AG10803 (cell line): Measurements from ENCODE around the gene MED9.

Source experiments
- DNase-seq: peaks from one replicate; pipeline ENCODE4 v3.0.0; 2010; ENCODE audit warnings: low read depth
- H3K4me3 ChIP-seq: 2 replicates; pipeline ENCODE4 v1.5.1; 2011; ENCODE audit warnings: mild to moderate bottlenecking, low read length, control low read depth
- TF ChIP-seq, protein P1 (sequence below): conservative IDR thresholded peaks from 2 replicates; pipeline ENCODE4 v1.5.1; 2011; ENCODE audit warnings: mild to moderate bottlenecking, low read length, control low read depth, inconsistent platforms

Gene MED9

DNA sequence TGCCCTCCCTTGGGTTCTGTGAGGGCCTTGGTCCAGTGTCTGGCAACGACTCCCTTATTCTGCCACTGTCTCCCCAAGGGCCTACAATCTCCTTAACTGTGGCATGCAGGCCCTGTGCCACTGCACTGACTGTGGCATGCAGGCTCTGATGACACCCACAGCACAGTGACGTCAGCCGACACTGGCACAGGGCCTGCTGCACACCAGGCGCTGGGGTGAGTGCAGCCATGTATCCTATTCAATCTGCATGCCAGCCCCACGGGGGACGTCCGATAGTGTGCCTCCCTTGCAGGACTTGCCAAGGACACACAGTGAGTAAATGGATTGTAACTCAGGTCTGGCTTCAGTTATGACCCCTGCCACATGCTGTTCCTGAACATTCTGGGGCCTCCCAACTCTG, 59.2 kb downstream of the MED9 start:
- TF ChIP-seq, protein P1, sequence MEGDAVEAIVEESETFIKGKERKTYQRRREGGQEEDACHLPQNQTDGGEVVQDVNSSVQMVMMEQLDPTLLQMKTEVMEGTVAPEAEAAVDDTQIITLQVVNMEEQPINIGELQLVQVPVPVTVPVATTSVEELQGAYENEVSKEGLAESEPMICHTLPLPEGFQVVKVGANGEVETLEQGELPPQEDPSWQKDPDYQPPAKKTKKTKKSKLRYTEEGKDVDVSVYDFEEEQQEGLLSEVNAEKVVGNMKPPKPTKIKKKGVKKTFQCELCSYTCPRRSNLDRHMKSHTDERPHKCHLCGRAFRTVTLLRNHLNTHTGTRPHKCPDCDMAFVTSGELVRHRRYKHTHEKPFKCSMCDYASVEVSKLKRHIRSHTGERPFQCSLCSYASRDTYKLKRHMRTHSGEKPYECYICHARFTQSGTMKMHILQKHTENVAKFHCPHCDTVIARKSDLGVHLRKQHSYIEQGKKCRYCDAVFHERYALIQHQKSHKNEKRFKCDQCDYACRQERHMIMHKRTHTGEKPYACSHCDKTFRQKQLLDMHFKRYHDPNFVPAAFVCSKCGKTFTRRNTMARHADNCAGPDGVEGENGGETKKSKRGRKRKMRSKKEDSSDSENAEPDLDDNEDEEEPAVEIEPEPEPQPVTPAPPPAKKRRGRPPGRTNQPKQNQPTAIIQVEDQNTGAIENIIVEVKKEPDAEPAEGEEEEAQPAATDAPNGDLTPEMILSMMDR: no peak
- DNase-seq: peak; percentile 78
- H3K4me3 ChIP-seq: no peak overlapping the region

GRCh38 chr17:17536702-17537101, 59.9 kb downstream of the MED9 start:
- DNase-seq: no peak
- no peak overlapping the region for H3K4me3 ChIP-seq
- TF ChIP-seq, protein P1: no peak

- TF ChIP-seq, protein P1: no peak
- no peak for DNase-seq
- no peak overlapping the region for H3K4me3 ChIP-seq
Measured at GRCh38 chr17:17537311-17538099, 60.7 kb downstream of the MED9 start.

DNA sequence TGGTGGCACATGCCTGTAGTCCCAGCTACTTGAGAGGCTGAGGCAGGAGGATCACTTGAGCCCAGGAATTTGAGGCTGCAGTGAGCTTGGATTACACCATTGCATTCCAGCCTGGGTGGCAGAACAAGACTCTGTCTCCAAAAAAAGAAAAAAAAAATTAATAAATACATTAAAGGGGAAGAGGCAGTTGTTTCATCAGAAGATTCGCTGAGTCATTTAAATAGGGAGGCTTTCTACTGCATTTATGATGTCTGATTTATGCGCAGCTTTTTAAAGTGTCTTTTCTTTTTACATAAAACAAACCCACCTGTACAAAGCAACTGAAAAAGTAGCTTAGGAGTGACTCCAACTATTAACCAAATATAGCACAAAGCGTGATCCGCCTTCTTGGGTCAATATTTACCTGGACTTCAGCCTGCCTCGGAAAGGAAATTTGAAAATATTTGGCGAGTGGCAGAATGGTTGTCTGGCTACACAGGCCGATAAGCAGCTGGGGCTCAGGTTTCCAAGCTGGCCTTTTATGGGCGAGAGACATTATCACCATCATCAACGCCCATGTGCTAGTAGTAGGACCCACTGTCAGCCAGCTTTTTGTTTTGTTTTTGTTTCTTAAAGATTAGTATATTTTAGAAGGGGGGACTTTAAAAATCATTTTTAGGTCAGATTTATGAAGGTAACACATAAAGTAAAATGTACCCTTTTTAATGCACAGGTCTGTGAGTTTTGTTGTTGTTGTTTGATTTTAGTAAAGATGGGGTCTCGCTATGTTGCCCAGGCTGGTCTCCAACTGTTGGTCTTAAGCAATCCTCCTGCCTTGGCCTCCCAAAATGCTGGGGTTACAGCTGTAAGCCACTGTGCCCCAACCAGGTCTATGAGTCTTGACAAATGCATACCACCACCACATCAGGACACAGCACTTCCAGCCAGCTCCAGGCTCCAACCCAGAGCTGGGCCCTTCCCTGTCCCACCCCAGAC, 61.9 kb downstream of the MED9 start:
- no peak for DNase-seq
- TF ChIP-seq, protein P1: no peak
- H3K4me3 ChIP-seq: no peak overlapping the region

- TF ChIP-seq, protein P1: no peak
- DNase-seq: no peak
- H3K4me3 ChIP-seq: no peak overlapping the region
Measured at GRCh38 chr17:17539591-17539990, 62.8 kb downstream of the MED9 start.

DNA sequence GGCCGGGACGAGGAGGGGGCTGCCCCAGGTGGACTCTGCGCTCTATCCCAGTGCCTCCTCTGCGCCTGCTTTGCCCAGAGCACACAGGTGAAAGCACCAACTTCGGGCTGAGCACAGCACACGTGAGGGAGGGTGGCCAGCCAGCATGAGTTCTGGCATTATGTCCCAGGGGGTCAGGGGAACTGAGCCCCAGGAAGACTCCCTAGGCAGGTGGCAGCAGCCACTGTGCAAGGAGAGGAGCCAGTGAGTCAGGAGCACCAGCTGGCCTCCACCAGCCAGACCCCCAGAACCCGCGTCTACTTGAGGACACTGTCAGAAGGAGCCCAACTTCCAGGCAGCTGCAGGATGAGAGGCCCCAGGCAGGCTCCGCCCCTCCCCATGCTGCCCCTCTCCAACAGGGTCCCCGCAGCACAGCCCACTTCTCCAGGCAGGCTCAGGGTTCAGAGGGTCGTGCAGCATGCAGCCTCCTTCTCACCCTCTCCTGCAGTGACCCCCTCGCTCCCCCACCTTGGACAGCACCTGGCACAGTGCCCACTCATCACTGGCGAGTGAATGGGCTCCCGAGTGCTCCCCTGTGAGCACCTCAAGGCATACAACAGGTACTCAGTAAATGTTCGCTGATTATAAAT, 63.6 kb downstream of the MED9 start:
- DNase-seq: no peak
- TF ChIP-seq, protein P1: no peak
- no peak overlapping the region for H3K4me3 ChIP-seq
